HepG2 (cell line): ENCODE results near the gene CNOT2. TPM values are rescaled to one million over a fixed set of nuclear protein-coding genes. Genes with fewer than 3 reads are reported as not detected.
A peak's percentile ranks its signal among the peaks of the same experiment; 100 is the strongest.

ENCODE experiments used
- ATAC-seq: fragments of 200-7000 bp; cut with Tn5 transposase; 3 replicates; pipeline ENCODE4 v1.9.1; 2020; ENCODE audit warnings: mild to moderate bottlenecking, moderate library complexity
- BruUV-seq: library from RNA; stranded (reverse); fragments of 400-500 nt; replicated peaks from 2 replicates; lab custom pipeline; 2021; lab: Mats Ljungman, UMichigan
- CTCF ChIA-PET: fragments of 300-600 bp; formaldehyde crosslinking; extraction: SDS; loops from one replicate; lab custom pipeline; 2021; ENCODE audit warnings: low total read pairs, inconsistent platforms, low intra/inter-chr PET ratio; lab: Yijun Ruan, JAX
- POLR2A ChIA-PET: fragments of 350-600 bp; sonication (Branson Sonifier 250); formaldehyde crosslinking; loops from one replicate; lab custom pipeline; 2020; ENCODE audit warnings: antibody characterized with exemption, inconsistent platforms; lab: Yijun Ruan, JAX
- DNase-seq: peaks from one replicate; pipeline ENCODE4 v3.0.0-alpha.2; 2015; ENCODE audit warnings: low spot score
- FAIRE-seq: peaks from 3 replicates; lab custom pipeline; 2011; peaks lifted over from hg19 to GRCh38; lab: Jason Lieb, UNC
- H2AFZ ChIP-seq: one replicate; pipeline ENCODE4 v1.6.1; 2011; ENCODE audit warnings: low read length, inconsistent platforms
- H3K27ac ChIP-seq: fragments of 300-600 bp; 3 replicates; pipeline ENCODE4 v1.8.0; 2011; ENCODE audit warnings: mixed run types, mild to moderate bottlenecking, mixed read lengths, low read length, inconsistent platforms; ENCODE audit not compliant: insufficient read depth; ENCODE audit errors: extremely low read length
- H3K27me3 ChIP-seq, 2 experiments: fragments of 200-600 bp in 1 of 2; 2 replicates in 1 of 2; 3 replicates in 1 of 2; pipeline versions ENCODE4 v1.6.0 to v1.8.0; 2011; ENCODE audit warnings: low read length in 2 of 2, mild to moderate bottlenecking in 2 of 2, moderate library complexity in 2 of 2, inconsistent platforms in 1 of 2; ENCODE audit not compliant: insufficient read depth in 2 of 2, control insufficient read depth in 1 of 2
- H3K36me3 ChIP-seq, 2 experiments: fragments of 200-600 bp in 1 of 2; replicated peaks in 1 of 2; 2 replicates in 1 of 2; 3 replicates in 1 of 2; pipeline versions ENCODE4 v1.5.1 to v1.8.0; 2011; ENCODE audit warnings: low read length in 2 of 2, inconsistent platforms in 1 of 2; ENCODE audit not compliant: insufficient read depth in 2 of 2, control insufficient read depth in 1 of 2
- H3K4me1 ChIP-seq: 2 replicates; pipeline ENCODE4 v1.5.1; 2012; ENCODE audit warnings: low read length, inconsistent platforms; ENCODE audit not compliant: insufficient read depth
- H3K4me2 ChIP-seq: 2 replicates; pipeline ENCODE4 v1.6.0; 2011; ENCODE audit warnings: low read depth, low read length, inconsistent platforms
- H3K4me3 ChIP-seq, 3 experiments: fragments of 200-600 bp in 1 of 3; sonication (generic), shearing (Covaris generic) in 1 of 3; replicated peaks in 1 of 3; 2 replicates each; pipeline ENCODE4 v1.5.1; 2011 to 2016; ENCODE audit warnings: low read length in 3 of 3, inconsistent platforms in 2 of 3, low read depth in 2 of 3, mild to moderate bottlenecking in 2 of 3, control low read depth in 1 of 3, mixed read lengths in 1 of 3; ENCODE audit not compliant: insufficient read depth in 1 of 3
- H3K79me2 ChIP-seq: one replicate; pipeline ENCODE4 v1.6.1; 2011; ENCODE audit warnings: low read length, inconsistent platforms; ENCODE audit not compliant: insufficient read depth
- H3K9ac ChIP-seq: 2 replicates; pipeline ENCODE4 v1.6.0; 2011; ENCODE audit warnings: mild to moderate bottlenecking, low read depth, low read length, inconsistent platforms; ENCODE audit not compliant: insufficient read depth
- H3K9me3 ChIP-seq: 2 replicates; pipeline ENCODE4 v1.5.1; 2012; ENCODE audit warnings: mild to moderate bottlenecking, low read length
- H4K20me1 ChIP-seq: 2 replicates; pipeline ENCODE4 v1.6.0; 2011; ENCODE audit warnings: inconsistent platforms, mild to moderate bottlenecking, low read length, moderate library complexity; ENCODE audit not compliant: insufficient read depth
- HOXA5 ChIP-seq: sonication (generic); formaldehyde crosslinking; IDR thresholded peaks from 2 replicates; pipeline ENCODE4 v1.4.0; 2020; ENCODE audit warnings: missing genetic modification reagents
- NPAS2 ChIP-seq: sonication (generic); formaldehyde crosslinking; IDR thresholded peaks from 2 replicates; pipeline ENCODE4 v1.8.0; 2022; ENCODE audit warnings: mild to moderate bottlenecking, missing genetic modification reagents, borderline replicate concordance
- TAF1 ChIP-seq: sonication (generic); formaldehyde crosslinking; IDR thresholded peaks from 2 replicates; pipeline ENCODE4 v1.4.0; 2020; ENCODE audit warnings: missing genetic modification reagents
- TRIM22 ChIP-seq: fragments of 450-650 bp; IDR thresholded peaks from 2 replicates; pipeline ENCODE4 v1.6.1; 2017
- ZBTB20 ChIP-seq: sonication (generic); formaldehyde crosslinking; IDR thresholded peaks from 2 replicates; pipeline ENCODE4 v1.8.1; 2023; ENCODE audit warnings: missing genetic modification reagents, low read depth, mild to moderate bottlenecking, borderline replicate concordance
- ZNF317 ChIP-seq: sonication (generic); formaldehyde crosslinking; IDR thresholded peaks from 2 replicates; pipeline ENCODE4 v1.5.0; 2020; ENCODE audit warnings: mild to moderate bottlenecking, missing genetic modification reagents
- ZNF496 ChIP-seq: sonication (generic); formaldehyde crosslinking; IDR thresholded peaks from 2 replicates; pipeline ENCODE4 v1.8.1; 2023; ENCODE audit warnings: mild to moderate bottlenecking, moderate library complexity, missing genetic modification reagents; ENCODE audit not compliant: insufficient replicate concordance
- ZNF616 ChIP-seq: sonication (generic); formaldehyde crosslinking; IDR thresholded peaks from 2 replicates; pipeline ENCODE4 v1.5.0; 2020; ENCODE audit warnings: low read depth, mild to moderate bottlenecking, missing genetic modification reagents
- WGBS: methylation state at CpG from one replicate; pipeline ENCODE4 v1.1.6; 2017; ENCODE audit warnings: low lambda C conversion rate; 5-methylcytosine and 5-hydroxymethylcytosine counted together
- in situ Hi-C: cut with HindIII; loops from 2 replicates; pipeline ENCODE4 v1.10.0; 2017; ENCODE audit warnings: low pct_unique_long_range_greater_than_20kb; ENCODE audit not compliant: extremely low pct_ligation_motif_present
- intact Hi-C: fragments of 100-400 bp; cut with micrococcal nuclease; formaldehyde crosslinking; loops from one replicate; pipeline ENCODE4 v1.10.0; 2022; ENCODE audit not compliant: unreplicated experiment
- polyA plus RNA-seq, 8 experiments: library from polyadenylated mRNA; depleted of rRNA in 3 of 8; stranded (reverse) in 7 of 8; unstranded in 1 of 8; fragments of >200 nt; fragmentation: Illumina TruSeq in 4 of 8; extraction: Trizol in 4 of 8; gene quantifications; 2 replicates each; pipeline versions ENCODE4 v1.2.1 to v1.2.3, GENCODE V29; 2011 to 2016; ENCODE audit warnings: low read depth in 4 of 8, missing spikeins in 1 of 8, mixed read lengths in 1 of 8; ENCODE audit not compliant: insufficient read depth in 1 of 8
- total RNA-seq, 5 experiments: library from RNA; depleted of rRNA; stranded (reverse); fragments of >200 nt; fragmentation: Illumina TruSeq; extraction: Trizol; gene quantifications; 2 replicates each; pipeline ENCODE4 v1.2.3, GENCODE V29; 2016; ENCODE audit warnings: low read depth in 1 of 5
- TF ChIP-seq, protein P1 (sequence below): sonication (generic); formaldehyde crosslinking; IDR thresholded peaks from 2 replicates; pipeline ENCODE4 v1.5.0; 2020; ENCODE audit warnings: missing genetic modification reagents
- TF ChIP-seq, protein P2 (sequence below): sonication (generic); formaldehyde crosslinking; IDR thresholded peaks from 2 replicates; pipeline ENCODE4 v1.8.1; 2023; ENCODE audit warnings: mild to moderate bottlenecking, inconsistent platforms, moderate library complexity, missing genetic modification reagents, borderline replicate concordance

The CNOT2 gene
- total and polyA plus RNA-seq, 2 of the 13 experiments (the other 11 are each of a cell fraction or from before 2014, with no cell fraction given), result 54.5 to 76.6 TPM

DNA sequence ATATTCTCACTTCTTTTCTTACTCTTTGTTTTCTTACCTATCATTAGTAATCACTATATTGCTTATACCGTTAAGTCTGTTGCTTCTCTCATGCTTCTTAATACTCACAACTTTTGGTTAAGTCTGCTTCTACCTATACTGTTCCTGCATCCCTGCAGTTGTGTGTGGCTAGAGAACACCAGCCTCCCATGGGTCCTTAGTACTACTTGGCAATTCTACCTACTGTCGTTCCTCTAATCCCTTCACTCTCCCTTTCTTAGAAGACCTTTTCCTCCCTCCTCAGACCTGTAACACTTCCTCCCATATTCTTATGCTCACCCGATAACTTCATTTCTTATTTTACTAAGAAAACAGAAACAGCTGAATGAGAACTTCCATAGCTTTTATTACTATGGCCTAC is 29.3 kb downstream of the CNOT2 start (continued):
- TF ChIP-seq NPAS2 (no peak), TRIM22 (no peak)
- TF ChIP-seq, all 625 proteins: peak for 0

DNA sequence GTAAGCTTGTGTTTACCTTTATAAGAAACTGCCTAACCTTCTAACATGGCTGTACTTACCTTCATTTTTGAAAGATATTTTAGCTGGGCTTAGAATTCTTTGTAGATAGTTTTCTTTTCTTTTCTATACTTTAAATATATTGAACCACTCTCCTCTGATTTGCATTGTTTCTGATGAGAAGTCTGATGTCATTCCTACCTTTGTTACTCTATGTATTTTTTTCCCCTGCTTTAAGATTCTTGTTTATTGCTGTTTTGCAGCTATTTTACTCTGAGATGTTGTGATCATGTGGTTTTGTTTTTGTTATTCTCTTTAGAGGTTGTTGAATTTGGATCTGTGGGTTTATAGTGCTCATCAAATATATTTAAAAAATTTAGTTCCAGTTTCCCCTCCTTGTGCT is 31.8 kb downstream of the CNOT2 start:
- no peak for TF ChIP-seq ZNF496 (CRISPR knock-in tag)
- peak; percentile 95 for TF ChIP-seq ZNF317
- TF ChIP-seq, all 625 proteins: peak for 1
- in situ Hi-C loops (no loop called here), intact Hi-C loops (no loop called here)
- no peak for DNase-seq
- Histone ChIP-seq H2AFZ (no peak overlapping the region), H3K27me3 (no peaks in the 10 kb centered on the region; a peak in 1 of 5 replicates), H3K27ac (no peak overlapping the region), H3K4me2 (no peak overlapping the region), H3K9ac (no peak overlapping the region), H3K9me3 (no peaks in the 10 kb centered on the region), H3K79me2 (peaks cover 96% of the 10 kb centered on the region), H4K20me1 (peaks cover 27% of the 10 kb centered on the region), H3K4me3 (no peak overlapping the region), H3K36me3 (no peaks in the 10 kb centered on the region; a peak in 2 of 5 replicates), H3K4me1 (peaks cover 36% of the 10 kb centered on the region)
- ChIA-PET POLR2A (no interaction called here), CTCF (no interaction called here)
- ATAC-seq, result no peak
- FAIRE-seq, result no peak
- no TSS peak for BruUV-seq

DNA sequence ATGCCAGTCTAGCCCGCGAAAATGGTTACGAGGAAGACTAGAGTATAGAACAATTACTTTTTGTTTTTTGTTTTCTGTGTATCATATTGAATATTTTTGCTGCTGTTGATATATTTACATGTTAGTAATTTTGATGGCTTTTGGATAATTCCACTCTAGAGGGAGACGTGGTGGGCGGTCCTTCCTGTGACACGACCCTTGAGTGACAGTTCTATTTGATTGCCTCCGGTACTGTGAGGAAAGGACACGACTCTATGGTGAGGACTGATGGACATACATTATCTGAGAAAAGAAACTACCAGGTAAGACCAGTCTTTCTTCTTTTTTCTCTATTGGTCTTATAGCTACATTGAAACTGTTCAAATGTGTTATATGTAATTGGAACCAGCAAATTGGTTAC is 34.7 kb downstream of the CNOT2 start:
- peaks cover 0 to 4% of the 10 kb centered on the region in 2 experiments; a peak in 2 of 5 replicates for H3K36me3 ChIP-seq
- H3K27me3 ChIP-seq, result no peaks in the 10 kb centered on the region; a peak in 1 of 5 replicates
- TF ChIP-seq ZNF616 (CRISPR knock-in tag), result no peak
- TF ChIP-seq TAF1 (CRISPR knock-in tag), result no peak
- TF ChIP-seq HOXA5, result no peak
- no peak for TF ChIP-seq ZBTB20
- TF ChIP-seq, protein P1, sequence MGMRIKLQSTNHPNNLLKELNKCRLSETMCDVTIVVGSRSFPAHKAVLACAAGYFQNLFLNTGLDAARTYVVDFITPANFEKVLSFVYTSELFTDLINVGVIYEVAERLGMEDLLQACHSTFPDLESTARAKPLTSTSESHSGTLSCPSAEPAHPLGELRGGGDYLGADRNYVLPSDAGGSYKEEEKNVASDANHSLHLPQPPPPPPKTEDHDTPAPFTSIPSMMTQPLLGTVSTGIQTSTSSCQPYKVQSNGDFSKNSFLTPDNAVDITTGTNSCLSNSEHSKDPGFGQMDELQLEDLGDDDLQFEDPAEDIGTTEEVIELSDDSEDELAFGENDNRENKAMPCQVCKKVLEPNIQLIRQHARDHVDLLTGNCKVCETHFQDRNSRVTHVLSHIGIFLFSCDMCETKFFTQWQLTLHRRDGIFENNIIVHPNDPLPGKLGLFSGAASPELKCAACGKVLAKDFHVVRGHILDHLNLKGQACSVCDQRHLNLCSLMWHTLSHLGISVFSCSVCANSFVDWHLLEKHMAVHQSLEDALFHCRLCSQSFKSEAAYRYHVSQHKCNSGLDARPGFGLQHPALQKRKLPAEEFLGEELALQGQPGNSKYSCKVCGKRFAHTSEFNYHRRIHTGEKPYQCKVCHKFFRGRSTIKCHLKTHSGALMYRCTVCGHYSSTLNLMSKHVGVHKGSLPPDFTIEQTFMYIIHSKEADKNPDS (CRISPR knock-in tag), result no peak
- TF ChIP-seq, protein P2, sequence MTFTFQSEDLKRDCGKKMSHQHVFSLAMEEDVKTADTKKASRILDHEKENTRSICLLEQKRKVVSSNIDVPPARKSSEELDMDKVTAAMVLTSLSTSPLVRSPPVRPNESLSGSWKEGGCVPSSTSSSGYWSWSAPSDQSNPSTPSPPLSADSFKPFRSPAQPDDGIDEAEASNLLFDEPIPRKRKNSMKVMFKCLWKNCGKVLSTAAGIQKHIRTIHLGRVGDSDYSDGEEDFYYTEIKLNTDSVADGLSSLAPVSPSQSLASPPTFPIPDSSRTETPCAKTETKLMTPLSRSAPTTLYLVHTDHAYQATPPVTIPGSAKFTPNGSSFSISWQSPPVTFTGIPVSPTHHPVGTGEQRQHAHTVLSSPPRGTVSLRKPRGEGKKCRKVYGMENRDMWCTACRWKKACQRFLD, result no peak
- FAIRE-seq, result no peak
- ATAC-seq, result no peak
- H3K9me3 ChIP-seq, result no peaks in the 10 kb centered on the region
- H3K79me2 ChIP-seq, result peaks cover 82% of the 10 kb centered on the region
- WGBS, result 98% methylated on average over 8 of the region's 8 CpGs
- CTCF ChIA-PET, result no interaction called here
- no peak overlapping the region for H3K4me2 ChIP-seq
- no peak overlapping the region for H3K27ac ChIP-seq
- POLR2A ChIA-PET, result no interaction called here
- H4K20me1 ChIP-seq, result peaks cover 11% of the 10 kb centered on the region
- 0 out of 2 replicates have a peak, but pooled peaks cover 9% of the 10 kb centered on the region for H3K4me1 ChIP-seq
- no peak overlapping the region for H2AFZ ChIP-seq
- no peak overlapping the region for H3K9ac ChIP-seq
- H3K4me3 ChIP-seq, result no peak overlapping the region
- no TSS peak for BruUV-seq
- DNase-seq, result no peak
- intact Hi-C loops, result no loop called here
- in situ Hi-C loops, result no loop called here
